Lower lobe of right lung (tissue), 2 donors: ENCODE results near the gene JAGN1. TPM values are rescaled to one million over a fixed set of nuclear protein-coding genes. Genes with fewer than 3 reads are reported as not detected.
A peak's percentile ranks its signal among the peaks of the same experiment; 100 is the strongest.
"Not testable (repeated sequence)": the region's sequence is repeated elsewhere in the genome, so short reads cannot be mapped to it uniquely, and the experiment has no call there.

Source experiments
- ATAC-seq, 2 donors: fragments of 200-7000 bp; cut with Tn5 transposase; one replicate each; pipeline ENCODE4 v1.9.1; 2020 to 2022; ENCODE audit warnings: mild to moderate bottlenecking in 2 of 2, moderate library complexity in 2 of 2
- DNase-seq: peaks from one replicate; pipeline ENCODE4 v3.0.0-alpha.2; 2020
- H3K27ac ChIP-seq: fragments of 200-600 bp; one replicate; pipeline ENCODE4 v1.8.0; 2022
- H3K27me3 ChIP-seq: fragments of 200-600 bp; one replicate; pipeline ENCODE4 v1.8.0; 2022; ENCODE audit warnings: low read depth
- H3K36me3 ChIP-seq: fragments of 200-600 bp; one replicate; pipeline ENCODE4 v1.8.0; 2022; ENCODE audit warnings: mild to moderate bottlenecking
- H3K4me1 ChIP-seq: fragments of 200-600 bp; one replicate; pipeline ENCODE4 v1.8.0; 2022
- H3K4me3 ChIP-seq: fragments of 200-600 bp; one replicate; pipeline ENCODE4 v1.8.0; 2022; ENCODE audit warnings: mild to moderate bottlenecking
- H3K9me3 ChIP-seq: fragments of 200-600 bp; one replicate; pipeline ENCODE4 v1.8.0; 2022
- intact Hi-C: fragments of 100-400 bp; cut with DNase I; formaldehyde crosslinking; loops from one replicate; pipeline ENCODE4 v1.11.0; 2022
- total RNA-seq: library from RNA; stranded (reverse); fragmentation: NEBNext Ultra II Directional; extraction: Animal tissue kit (Norgen Biotek cat#: 25700); gene quantifications from one replicate; pipeline ENCODE4 v1.2.1, GENCODE V29; 2021
- TF ChIP-seq, protein P1 (sequence below): fragments of 200-600 bp; IDR thresholded peaks from one replicate; pipeline ENCODE4 v1.8.0; 2022; ENCODE audit warnings: antibody characterized with exemption, mild to moderate bottlenecking
- donor health status: DM: no; HTN: yes; CAD: no; lungs with severe emphysema.

The JAGN1 gene
- total RNA-seq, 1 donor from 2014 or later: 23.8 TPM

DNA sequence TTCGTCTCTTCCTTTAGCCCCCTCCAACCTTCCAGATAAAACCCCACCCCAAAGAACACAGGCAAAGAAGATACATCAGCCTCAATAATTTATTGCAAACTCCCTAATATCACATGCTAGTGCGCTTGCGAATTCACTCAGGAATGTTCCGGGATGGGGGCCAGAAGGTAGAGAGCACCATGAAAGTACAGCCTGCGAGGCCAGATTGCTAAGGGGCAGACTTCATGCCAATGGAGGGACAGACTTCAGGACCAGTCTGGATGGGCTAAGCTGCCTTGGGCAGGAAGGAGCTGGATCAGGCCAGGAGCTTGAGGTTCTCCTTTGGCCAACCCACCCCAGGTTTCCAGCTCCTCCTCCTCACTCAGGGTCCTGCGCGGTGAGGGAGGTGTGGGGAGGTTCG lies 23.8 kb upstream of the JAGN1 start:
- Histone ChIP-seq H3K4me1 (peaks cover 35% of the 10 kb centered on the region), H3K4me3 (no peak overlapping the region), H3K9me3 (no peaks in the 10 kb centered on the region), H3K36me3 (no peaks in the 10 kb centered on the region), H3K27me3 (no peaks in the 10 kb centered on the region), H3K27ac (peak overlapping the region; percentile 11)
- ATAC-seq: peak; percentile 53 to 80
- DNase-seq: peak; percentile 70
- intact Hi-C loops: no loop called here
- TF ChIP-seq, protein P1, sequence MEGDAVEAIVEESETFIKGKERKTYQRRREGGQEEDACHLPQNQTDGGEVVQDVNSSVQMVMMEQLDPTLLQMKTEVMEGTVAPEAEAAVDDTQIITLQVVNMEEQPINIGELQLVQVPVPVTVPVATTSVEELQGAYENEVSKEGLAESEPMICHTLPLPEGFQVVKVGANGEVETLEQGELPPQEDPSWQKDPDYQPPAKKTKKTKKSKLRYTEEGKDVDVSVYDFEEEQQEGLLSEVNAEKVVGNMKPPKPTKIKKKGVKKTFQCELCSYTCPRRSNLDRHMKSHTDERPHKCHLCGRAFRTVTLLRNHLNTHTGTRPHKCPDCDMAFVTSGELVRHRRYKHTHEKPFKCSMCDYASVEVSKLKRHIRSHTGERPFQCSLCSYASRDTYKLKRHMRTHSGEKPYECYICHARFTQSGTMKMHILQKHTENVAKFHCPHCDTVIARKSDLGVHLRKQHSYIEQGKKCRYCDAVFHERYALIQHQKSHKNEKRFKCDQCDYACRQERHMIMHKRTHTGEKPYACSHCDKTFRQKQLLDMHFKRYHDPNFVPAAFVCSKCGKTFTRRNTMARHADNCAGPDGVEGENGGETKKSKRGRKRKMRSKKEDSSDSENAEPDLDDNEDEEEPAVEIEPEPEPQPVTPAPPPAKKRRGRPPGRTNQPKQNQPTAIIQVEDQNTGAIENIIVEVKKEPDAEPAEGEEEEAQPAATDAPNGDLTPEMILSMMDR: no peak

DNA sequence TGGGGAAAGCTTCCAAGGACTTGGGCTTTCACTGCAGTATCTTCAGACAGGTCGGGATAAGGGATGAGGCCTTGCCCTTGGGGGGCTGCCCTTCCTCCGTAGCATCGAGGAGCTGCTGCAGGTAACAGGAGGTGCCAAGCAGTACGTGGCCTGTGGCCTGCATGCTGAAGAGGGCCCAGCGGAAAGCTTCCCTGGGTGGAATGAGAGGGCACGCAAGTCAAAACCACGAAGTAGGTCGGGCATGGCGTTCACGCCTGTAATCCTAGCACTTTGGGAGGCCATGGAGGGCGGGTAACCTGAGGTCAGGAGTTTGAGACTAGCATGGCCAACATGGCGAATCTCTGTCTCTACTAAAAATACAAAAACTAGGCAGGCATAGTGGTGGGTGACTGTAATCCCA lies 23.3 kb upstream of the JAGN1 start:
- ATAC-seq: no peak
- TF ChIP-seq, protein P1: no peak

DNA sequence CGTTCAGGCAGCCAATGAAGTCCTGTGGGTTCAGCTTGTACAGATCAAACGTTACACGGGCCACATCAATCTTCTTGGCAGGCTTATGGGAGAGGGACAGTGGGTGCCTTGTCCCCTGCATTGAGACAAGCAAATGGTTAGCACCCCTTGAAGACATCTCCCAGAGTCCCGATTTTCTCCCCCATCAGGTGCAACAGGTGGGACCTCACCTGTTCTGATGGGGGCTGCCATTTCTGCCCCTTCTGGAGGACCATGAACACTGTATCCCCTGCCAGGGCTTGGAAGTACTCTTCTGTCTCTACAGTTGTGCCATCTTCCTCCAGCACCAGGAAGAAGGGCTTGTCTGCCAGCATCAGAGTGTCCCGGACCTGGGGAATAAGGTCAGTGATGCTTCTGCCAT lies 20.5 kb upstream of the JAGN1 start:
- peaks cover 9% of the 10 kb centered on the region for H3K4me1 ChIP-seq
- no peaks in the 10 kb centered on the region for H3K9me3 ChIP-seq
- intact Hi-C loops: no loop called here
- TF ChIP-seq, protein P1: no peak
- H3K4me3 ChIP-seq: no peak overlapping the region
- no peak overlapping the region for H3K27ac ChIP-seq
- DNase-seq (no peak), ATAC-seq (no peak)
- no peaks in the 10 kb centered on the region for H3K27me3 ChIP-seq
- H3K36me3 ChIP-seq: no peaks in the 10 kb centered on the region

More for the DNA sequence above, 23.3 kb upstream of the JAGN1 start:
- Histone ChIP-seq H3K27ac (peak overlapping the region; percentile 11), H3K36me3 (no peaks in the 10 kb centered on the region), H3K4me1 (peaks cover 35% of the 10 kb centered on the region), H3K4me3 (no peak overlapping the region), H3K9me3 (no peaks in the 10 kb centered on the region), H3K27me3 (no peaks in the 10 kb centered on the region)
- intact Hi-C loops: no loop called here
- DNase-seq: no peak

DNA sequence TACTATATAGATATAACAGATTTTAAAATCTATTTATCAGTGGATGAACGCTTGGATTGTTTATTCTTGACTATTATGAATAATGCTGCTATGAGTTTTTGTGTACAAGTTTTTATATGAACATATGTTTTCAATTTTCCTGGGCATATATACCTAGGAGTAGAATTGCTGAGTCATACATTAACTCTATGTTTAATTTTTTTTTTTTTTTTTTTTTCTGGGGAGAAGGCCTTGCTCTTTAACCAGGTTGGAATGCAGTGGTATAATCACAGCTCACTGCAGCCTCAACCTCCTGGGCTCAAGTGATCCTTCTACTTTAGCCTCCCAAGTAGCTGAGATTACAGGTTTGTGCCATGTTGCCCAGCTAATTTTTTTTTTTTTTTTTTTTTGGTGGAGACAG lies 19.4 kb upstream of the JAGN1 start:
- Histone ChIP-seq H3K36me3 (no peaks in the 10 kb centered on the region), H3K4me1 (no peaks in the 10 kb centered on the region), H3K27me3 (no peaks in the 10 kb centered on the region), H3K4me3 (no peak overlapping the region), H3K27ac (no peak overlapping the region), H3K9me3 (no peaks in the 10 kb centered on the region)
- intact Hi-C loops: no loop called here
- DNase-seq: no peak
- ATAC-seq: no peak
- TF ChIP-seq, protein P1: no peak

DNA sequence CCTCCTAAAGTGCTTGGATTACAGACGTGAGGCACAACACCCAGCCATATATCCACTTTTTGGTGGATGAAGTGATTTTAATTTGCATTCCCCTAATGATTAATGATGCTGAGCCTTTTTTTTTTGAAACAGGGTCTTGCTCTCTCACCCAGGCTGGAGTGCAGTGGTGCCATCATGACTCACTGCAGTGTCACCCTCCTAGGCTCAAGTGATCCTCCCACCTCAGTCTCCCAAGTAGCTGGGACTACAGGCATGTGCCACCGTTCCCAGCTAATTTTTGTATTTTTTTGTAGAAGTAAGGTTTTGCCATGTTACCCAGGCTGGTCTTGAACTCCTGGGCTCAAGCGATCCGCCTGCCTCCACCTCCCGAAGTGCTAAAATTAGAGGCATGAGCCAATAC lies 18.3 kb upstream of the JAGN1 start:
- H3K27ac ChIP-seq, H3K27me3 ChIP-seq, intact Hi-C loops, H3K9me3 ChIP-seq, H3K4me3 ChIP-seq, DNase-seq, H3K36me3 ChIP-seq, ATAC-seq, H3K4me1 ChIP-seq: not testable (repeated sequence)

DNA sequence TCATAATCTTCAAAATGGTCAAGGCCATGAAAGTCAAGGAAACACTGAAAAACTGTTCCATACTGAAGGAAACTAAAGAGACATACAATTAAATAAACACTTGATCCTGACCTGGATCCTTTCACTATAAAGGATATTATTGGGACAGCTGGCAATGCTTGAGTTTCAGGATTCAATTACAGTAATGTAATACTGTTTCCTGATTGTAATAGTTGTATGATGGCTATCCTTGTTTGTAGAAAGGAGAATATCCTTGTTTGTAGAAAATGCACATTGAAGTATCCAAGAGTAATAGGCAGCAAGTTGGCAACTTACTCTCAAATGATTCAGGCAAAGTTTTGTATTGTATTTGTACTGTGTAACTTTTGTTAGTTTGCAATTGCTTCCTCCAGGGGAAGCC lies 15.0 kb upstream of the JAGN1 start:
- ATAC-seq (no peak), DNase-seq (no peak)
- no peak overlapping the region for H3K27ac ChIP-seq
- TF ChIP-seq, protein P1: no peak
- no peaks in the 10 kb centered on the region for H3K27me3 ChIP-seq
- H3K9me3 ChIP-seq: no peaks in the 10 kb centered on the region
- no peak overlapping the region for H3K4me3 ChIP-seq
- no peaks in the 10 kb centered on the region for H3K4me1 ChIP-seq
- H3K36me3 ChIP-seq: no peaks in the 10 kb centered on the region
- intact Hi-C loops: no loop called here

DNA sequence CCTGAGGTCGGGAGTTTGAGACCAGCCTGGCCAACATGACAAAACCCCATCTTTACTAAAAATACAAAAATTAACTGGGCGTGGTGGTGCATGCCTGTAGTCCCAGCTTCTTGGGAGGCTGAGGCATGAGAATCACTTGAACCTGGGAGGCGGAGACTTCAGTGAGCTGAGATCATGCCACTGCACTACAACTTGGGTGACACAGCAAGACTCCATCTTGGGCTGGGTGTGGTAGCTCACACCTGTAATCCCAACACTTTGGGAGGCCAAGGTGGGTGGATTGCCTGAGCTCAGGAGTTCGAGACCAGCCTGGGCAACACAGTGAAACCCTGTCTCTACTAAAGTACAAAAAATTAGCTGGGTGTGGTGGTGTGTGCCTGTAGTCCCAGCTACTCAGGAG lies 14.2 kb upstream of the JAGN1 start:
- H3K27ac ChIP-seq, intact Hi-C loops, H3K36me3 ChIP-seq, H3K9me3 ChIP-seq, DNase-seq, H3K27me3 ChIP-seq, H3K4me3 ChIP-seq, H3K4me1 ChIP-seq, ATAC-seq: not testable (repeated sequence)
